ENCODE results near the gene WASF3. TPM values are rescaled to one million over a fixed set of nuclear protein-coding genes. Genes with fewer than 3 reads are reported as not detected.

WASF3 gene
- total and polyA plus RNA-seq, 2 experiments from 2014 or later = 9.9 to 20.7 TPM

- peaks cover 2% of the 10 kb centered on the region for H3K27me3 Mint-ChIP-seq (ENCODE audit: insufficient read depth, low read depth, poor library complexity)
- peaks cover 38% of the 10 kb centered on the region for H3K36me3 Mint-ChIP-seq (ENCODE audit: low read depth)
- H3K4me2 ChIP-seq = no peak overlapping the region
- H3K4me3 Mint-ChIP-seq = no peak overlapping the region
- H3K4me1 Mint-ChIP-seq = peaks cover 3% of the 10 kb centered on the region
- no peaks in the 10 kb centered on the region for H3K4me1 ChIP-seq (ENCODE audit: insufficient read depth)
- H3K9me2 ChIP-seq (ENCODE audit: insufficient read depth) = no peaks in the 10 kb centered on the region
- no peaks in the 10 kb centered on the region for H3K27me3 ChIP-seq (ENCODE audit: insufficient read depth)
- H3F3A ChIP-seq (replicated peaks; ENCODE audit: low read depth) = no peaks in the 10 kb centered on the region
- H3K27ac ChIP-seq (ENCODE audit: low read depth) = no peak overlapping the region
- no peak overlapping the region for H2AFZ ChIP-seq
- H3K27ac Mint-ChIP-seq = no peak overlapping the region
- H4K20me1 ChIP-seq (replicated peaks; ENCODE audit: insufficient read depth) = no peaks in the 10 kb centered on the region
- no peak for TF ChIP-seq ZNF462 (CRISPR knock-in tag; IDR thresholded peaks at IDR 0.05)
- TF ChIP-seq CREB1 (CRISPR knock-in tag; IDR thresholded peaks at IDR 0.05; ENCODE audit: low read depth) = no peak
- TF ChIP-seq REST (IDR thresholded peaks at IDR 0.05; ENCODE audit: unreplicated experiment) = no peak
- no peak for TF ChIP-seq EZH2 (IDR thresholded peaks at IDR 0.05; ENCODE audit: low read depth, unreplicated experiment)
- no peak for TF ChIP-seq JUNB (IDR thresholded peaks at IDR 0.05; ENCODE audit: unreplicated experiment)
- no peak for TF ChIP-seq CTCF (conservative IDR thresholded peaks at IDR 0.05; ENCODE audit: low read depth in 2 of 2)
- no peak for TF ChIP-seq ZNF114 (CRISPR knock-in tag; IDR thresholded peaks at IDR 0.05)
- TF ChIP-seq NANOG (IDR thresholded peaks at IDR 0.05; ENCODE audit: borderline replicate concordance) = no peak
- peaks cover 18% of the 10 kb centered on the region for H3K9me3 Mint-ChIP-seq
- no peak overlapping the region for H3K4me3 ChIP-seq
- no peaks in the 10 kb centered on the region for H3K79me2 ChIP-seq (replicated peaks; ENCODE audit: insufficient read depth)
- ATAC-seq (no peak), DNase-seq (ENCODE audit: low spot score) (no peak)
- H3K36me3 ChIP-seq (ENCODE audit: insufficient read depth) = peaks cover 3% of the 10 kb centered on the region; the same call in 1 of the 2 replicates
These were observed 65.6 kb downstream of the WASF3 start for GRCh38 chr13:26623125-26623524.

Measured in GM23338 (cell line).